H9 (cell line): ENCODE measurements around the gene NOTCH1. TPM values are rescaled to one million over a fixed set of nuclear protein-coding genes. Genes with fewer than 3 reads are reported as not detected.

Experiments used
- DNase-seq: peaks from one replicate; pipeline ENCODE4 v3.0.0-alpha.2; 2017
- H2AFZ ChIP-seq: one replicate; pipeline ENCODE4 v1.6.1; 2013; ENCODE audit warnings: mild to moderate bottlenecking, low read length, control low read depth, moderate library complexity
- H2AK5ac ChIP-seq: 2 replicates; pipeline ENCODE4 v1.6.1; 2013; ENCODE audit warnings: low read length, control low read depth, mixed read lengths; ENCODE audit not compliant: insufficient read length
- H2BK120ac ChIP-seq: one replicate; pipeline ENCODE4 v1.6.1; 2013; ENCODE audit warnings: low read depth, mild to moderate bottlenecking, low read length, control low read depth, inconsistent platforms; ENCODE audit not compliant: poor library complexity, severe bottlenecking
- H2BK12ac ChIP-seq: 2 replicates; pipeline ENCODE4 v1.6.1; 2013; ENCODE audit warnings: low read length, control low read depth, mixed read lengths, low read depth; ENCODE audit not compliant: insufficient read length
- H2BK15ac ChIP-seq: 2 replicates; pipeline ENCODE4 v1.6.1; 2013; ENCODE audit warnings: low read depth, low read length, control low read depth
- H2BK20ac ChIP-seq: one replicate; pipeline ENCODE4 v1.6.1; 2013; ENCODE audit warnings: low read depth, mild to moderate bottlenecking, low read length, control low read depth, inconsistent platforms; ENCODE audit not compliant: poor library complexity, severe bottlenecking
- H2BK5ac ChIP-seq: 2 replicates; pipeline ENCODE4 v1.6.1; 2013; ENCODE audit warnings: low read length, control low read depth, mixed read lengths; ENCODE audit not compliant: insufficient read length
- H3K14ac ChIP-seq: 2 replicates; pipeline ENCODE4 v1.6.1; 2013; ENCODE audit warnings: low read length, control low read depth; ENCODE audit not compliant: insufficient read depth
- H3K18ac ChIP-seq: 2 replicates; pipeline ENCODE4 v1.6.1; 2013; ENCODE audit warnings: low read depth, mild to moderate bottlenecking, mixed read lengths, low read length, control low read depth; ENCODE audit not compliant: insufficient read length
- H3K23ac ChIP-seq: 2 replicates; pipeline ENCODE4 v1.6.1; 2013; ENCODE audit warnings: low read length, control low read depth, mixed read lengths, low read depth; ENCODE audit not compliant: insufficient read length
- H3K23me2 ChIP-seq: 2 replicates; pipeline ENCODE4 v1.6.1; 2013; ENCODE audit warnings: low read depth, mild to moderate bottlenecking, mixed read lengths, low read length, control low read depth; ENCODE audit not compliant: insufficient read length, poor library complexity, severe bottlenecking
- H3K27ac ChIP-seq: 2 replicates; pipeline ENCODE4 v1.5.1; 2013; ENCODE audit warnings: low read length, control low read depth, mixed read lengths, low read depth; ENCODE audit not compliant: insufficient read length
- H3K27me3 ChIP-seq: 2 replicates; pipeline ENCODE4 v1.6.1; 2013; ENCODE audit warnings: low read length, control low read depth, inconsistent platforms; ENCODE audit not compliant: insufficient read depth
- H3K4ac ChIP-seq: 2 replicates; pipeline ENCODE4 v1.6.1; 2013; ENCODE audit warnings: low read depth, mild to moderate bottlenecking, control low read depth, inconsistent platforms, low read length, moderate library complexity
- H3K4me1 ChIP-seq: 2 replicates; pipeline ENCODE4 v1.6.1; 2013; ENCODE audit warnings: low read length, control low read depth, inconsistent platforms; ENCODE audit not compliant: insufficient read depth
- H3K4me2 ChIP-seq: 2 replicates; pipeline ENCODE4 v1.6.1; 2013; ENCODE audit warnings: low read length, control low read depth, mixed read lengths; ENCODE audit not compliant: insufficient read length, insufficient read depth
- H3K56ac ChIP-seq: 2 replicates; pipeline ENCODE4 v1.6.1; 2013; ENCODE audit warnings: low read depth, mild to moderate bottlenecking, mixed read lengths, low read length, control low read depth; ENCODE audit not compliant: insufficient read length
- H3K79me1 ChIP-seq: 2 replicates; pipeline ENCODE4 v1.6.1; 2013; ENCODE audit warnings: low read depth, mild to moderate bottlenecking, moderate library complexity, low read length, control low read depth, inconsistent platforms; ENCODE audit not compliant: insufficient read depth, poor library complexity, severe bottlenecking
- H3K79me2 ChIP-seq: 2 replicates; pipeline ENCODE4 v1.6.1; 2013; ENCODE audit warnings: low read length, control low read depth, inconsistent platforms; ENCODE audit not compliant: insufficient read depth
- H3K9ac ChIP-seq: 2 replicates; pipeline ENCODE4 v1.6.1; 2013; ENCODE audit warnings: low read length, control low read depth, mixed read lengths; ENCODE audit not compliant: insufficient read length; ENCODE audit errors: extremely low read depth
- H3K9me3 ChIP-seq: one replicate; pipeline ENCODE4 v1.6.1; 2013; ENCODE audit warnings: low read depth, low read length, inconsistent platforms; ENCODE audit not compliant: control insufficient read depth
- H3T11ph ChIP-seq: one replicate; pipeline ENCODE4 v1.6.1; 2013; ENCODE audit warnings: mild to moderate bottlenecking, low read length, control low read depth, inconsistent platforms
- H4K20me1 ChIP-seq: one replicate; pipeline ENCODE4 v1.6.1; 2013; ENCODE audit not compliant: control insufficient read depth, insufficient read length, insufficient read depth
- H4K5ac ChIP-seq: 2 replicates; pipeline ENCODE4 v1.6.1; 2013; ENCODE audit warnings: low read depth, mild to moderate bottlenecking, mixed read lengths, low read length, control low read depth; ENCODE audit not compliant: insufficient read length
- H4K8ac ChIP-seq: replicated peaks from 2 replicates; pipeline ENCODE4 v1.6.1; 2013; ENCODE audit warnings: low read length, control low read depth, mixed read lengths, low read depth; ENCODE audit not compliant: insufficient read length
- H4K91ac ChIP-seq: 2 replicates; pipeline ENCODE4 v1.6.1; 2013; ENCODE audit warnings: low read depth, mild to moderate bottlenecking, moderate library complexity, mixed read lengths, low read length, control low read depth; ENCODE audit not compliant: insufficient read length
- H3K27ac Mint-ChIP-seq, 3 experiments: 2 replicates in 2 of 3; 3 replicates in 1 of 3; pipeline ENCODE4 v1.8.0; 2020 to 2021; ENCODE audit warnings: mixed read lengths in 3 of 3, mild to moderate bottlenecking in 1 of 3, moderate library complexity in 1 of 3
- H3K27me3 Mint-ChIP-seq: 2 replicates; pipeline ENCODE4 v1.8.0; 2021; ENCODE audit warnings: low read depth, mild to moderate bottlenecking, moderate library complexity, mixed read lengths
- H3K36me3 Mint-ChIP-seq, 3 experiments: 2 replicates in 2 of 3; 3 replicates in 1 of 3; pipeline ENCODE4 v1.8.0; 2020 to 2021; ENCODE audit warnings: low read depth in 3 of 3, mixed read lengths in 3 of 3; ENCODE audit not compliant: insufficient read depth in 1 of 3
- H3K4me1 Mint-ChIP-seq, 2 experiments: 2 replicates each; pipeline ENCODE4 v1.8.0; 2020; ENCODE audit warnings: mixed read lengths in 2 of 2
- H3K4me3 Mint-ChIP-seq, 2 experiments: 2 replicates in 1 of 2; 3 replicates in 1 of 2; pipeline ENCODE4 v1.8.0; 2020 to 2021; ENCODE audit warnings: mild to moderate bottlenecking in 2 of 2, mixed read lengths in 2 of 2, moderate library complexity in 1 of 2
- H3K9me3 Mint-ChIP-seq, 2 experiments: 2 replicates in 1 of 2; 3 replicates in 1 of 2; pipeline ENCODE4 v1.8.0; 2020; ENCODE audit warnings: mild to moderate bottlenecking in 2 of 2, mixed read lengths in 2 of 2, moderate library complexity in 1 of 2
- CTCF ChIP-seq: fragments of 200-600 bp; sonication (generic); conservative IDR thresholded peaks from 3 replicates; pipeline ENCODE4 v1.8.0; 2021; ENCODE audit warnings: antibody characterized with exemption, mild to moderate bottlenecking
- WGBS: extraction: QIAGEN DNeasy Blood & Tissue Kit; methylation state at CpG from one replicate; pipeline ENCODE4 v1.1.7; 2013; ENCODE audit warnings: missing lambda C conversion rate, low lambda C conversion rate, mixed read lengths; ENCODE audit not compliant: insufficient read length; ENCODE audit errors: extremely low coverage; 5-methylcytosine and 5-hydroxymethylcytosine counted together
- total RNA-seq: library from RNA; stranded (reverse); gene quantifications from 2 replicates; pipeline ENCODE4 v1.2.1, GENCODE V29; 2021

Gene NOTCH1
- total RNA-seq, 1 experiment from 2014 or later: 71.6 TPM

GRCh38 chr9:136570916-136571315 is 25.1 kb upstream of the NOTCH1 start:
- Mint-ChIP-seq H3K27me3 (peaks cover 9% of the 10 kb centered on the region), H3K9me3 (peaks cover 0 to 6% of the 10 kb centered on the region in 2 experiments; a peak in 2 of 5 replicates), H3K27ac (peak overlapping the region; percentile 49 to 93 (median 86); a peak in 5 of 7 replicates), H3K4me1 (peaks cover 54 to 72% of the 10 kb centered on the region in 2 experiments), H3K4me3 (peak overlapping the region in 1 of 2 experiments; percentile 26; a peak in 1 of 5 replicates), H3K36me3 (peaks cover 0 to 5% (median 2%) of the 10 kb centered on the region in 3 experiments; a peak in 3 of 7 replicates)
- peak overlapping the region; percentile 78 for H4K91ac ChIP-seq
- TF ChIP-seq CTCF: no peak
- H3K27me3 ChIP-seq: no peaks in the 10 kb centered on the region
- peak overlapping the region; percentile 36 for H2BK12ac ChIP-seq
- no CpG with 5 or more reads among the region's 19 CpGs for WGBS
- H2BK120ac ChIP-seq: no peak overlapping the region
- H3K23me2 ChIP-seq: no peaks in the 10 kb centered on the region
- H3K79me1 ChIP-seq: no peaks in the 10 kb centered on the region
- no peak overlapping the region for H3K4ac ChIP-seq
- H3K23ac ChIP-seq: no peak overlapping the region
- no peak overlapping the region for H2BK5ac ChIP-seq
- H3K56ac ChIP-seq: no peak overlapping the region
- no peaks in the 10 kb centered on the region for H3K79me2 ChIP-seq
- H3K27ac ChIP-seq: no peak overlapping the region
- no peak overlapping the region for H3K9ac ChIP-seq
- no peak overlapping the region for H2BK20ac ChIP-seq
- H3T11ph ChIP-seq: no peak overlapping the region
- H4K5ac ChIP-seq: no peak overlapping the region
- H3K4me1 ChIP-seq: peaks cover 8% of the 10 kb centered on the region; the same call in 1 of the 2 replicates
- peak overlapping the region; percentile 30 for H3K18ac ChIP-seq
- no peak overlapping the region for H2AFZ ChIP-seq
- H3K9me3 ChIP-seq: no peaks in the 10 kb centered on the region
- H3K4me2 ChIP-seq: no peak overlapping the region
- H4K20me1 ChIP-seq: no peaks in the 10 kb centered on the region
- H3K14ac ChIP-seq: peak overlapping the region; percentile 60; the same call in 1 of the 2 replicates
- H2BK15ac ChIP-seq: no peak overlapping the region
- no peak overlapping the region for H4K8ac ChIP-seq
- no peak for DNase-seq
- H2AK5ac ChIP-seq: no peak overlapping the region
